CD4-positive, alpha-beta T cell treated with Interleukin-15 for 1 hour (primary cell): ENCODE results near the gene PNKP.

Experiments used
- DNase-seq: peaks from one replicate; pipeline ENCODE4 v3.0.0-alpha.2; 2020

PNKP gene

DNA sequence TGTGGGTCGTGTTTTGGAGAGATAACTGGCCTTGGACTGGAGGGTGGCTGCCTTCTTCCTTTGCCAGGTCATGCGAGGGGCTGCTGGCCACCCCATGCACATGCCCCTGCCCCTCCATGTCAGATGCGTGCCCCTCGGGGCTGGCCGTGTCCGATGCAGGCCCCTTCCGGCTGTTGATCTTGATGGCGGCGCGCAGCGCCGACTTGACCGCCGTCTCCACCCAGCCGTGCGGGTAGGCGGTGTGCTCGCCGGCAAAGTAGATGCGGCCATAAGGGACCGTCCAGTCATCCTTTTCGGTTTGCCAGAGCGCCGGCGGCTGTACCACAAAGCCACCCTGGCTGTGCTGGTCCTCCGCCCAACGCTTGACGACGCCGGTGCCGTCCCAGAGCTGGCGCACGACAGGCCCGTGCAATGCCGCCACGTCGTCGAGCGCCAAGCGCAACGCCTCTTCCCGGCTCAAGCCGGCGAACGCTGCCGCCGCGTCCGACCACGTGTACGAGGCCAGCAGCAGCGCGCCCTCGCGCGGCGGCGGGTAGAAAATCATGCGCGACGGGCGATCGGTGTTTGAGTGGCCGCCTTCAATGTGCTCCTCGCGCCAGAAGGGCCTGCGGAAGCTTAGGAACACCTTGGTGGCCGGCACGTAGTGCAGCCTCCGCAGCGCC is 22.4 kb upstream of the PNKP start:
- peak; percentile 80 for DNase-seq

DNA sequence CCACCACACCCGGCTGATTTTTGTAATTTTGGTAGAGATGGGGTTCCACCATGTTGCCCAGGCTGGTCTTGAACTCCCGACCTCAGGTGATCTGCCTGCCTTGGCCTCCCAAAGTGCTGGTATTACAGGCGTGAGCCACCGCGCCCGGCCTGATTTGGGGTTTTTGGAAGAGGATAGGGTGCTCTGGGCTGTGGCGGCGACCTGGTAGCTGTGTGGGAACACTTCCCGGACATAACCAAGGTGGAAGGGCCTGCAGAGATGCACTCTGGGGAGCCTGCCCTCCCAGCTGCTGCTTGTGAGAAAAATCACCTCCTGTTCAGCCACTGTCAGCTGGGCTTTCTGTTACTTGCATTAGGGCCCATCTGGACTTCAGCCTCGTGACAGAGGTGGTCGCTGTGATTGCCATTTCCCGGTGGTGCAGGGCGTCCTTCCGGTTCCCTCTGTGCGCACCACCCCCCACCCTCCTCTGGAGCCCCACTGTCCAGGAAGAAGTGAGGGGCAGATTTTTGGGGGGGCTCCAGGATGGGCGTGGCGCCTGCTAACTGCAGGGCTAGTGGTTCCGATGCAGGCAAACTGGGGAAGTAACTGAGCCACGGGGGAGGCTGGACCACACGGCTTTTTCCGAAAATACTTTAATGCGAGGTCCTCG is 21.8 kb upstream of the PNKP start:
- no peak for DNase-seq

DNA sequence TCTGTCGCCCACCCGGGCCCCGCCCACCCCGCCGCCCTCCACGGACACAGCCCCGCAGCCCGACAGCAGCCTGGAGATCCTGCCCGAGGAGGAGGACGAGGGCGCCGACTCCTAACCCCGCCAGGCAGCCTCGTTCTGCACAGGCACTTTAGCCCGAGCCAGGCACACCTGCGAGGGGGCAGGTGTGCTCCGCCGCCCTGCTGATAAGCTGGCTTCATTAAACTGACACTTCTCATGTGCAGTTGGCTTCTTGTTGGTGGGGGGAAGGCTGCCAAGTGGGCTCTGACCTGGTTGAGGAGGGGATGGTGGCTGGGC is 21.1 kb upstream of the PNKP start:
- no peak for DNase-seq

DNA sequence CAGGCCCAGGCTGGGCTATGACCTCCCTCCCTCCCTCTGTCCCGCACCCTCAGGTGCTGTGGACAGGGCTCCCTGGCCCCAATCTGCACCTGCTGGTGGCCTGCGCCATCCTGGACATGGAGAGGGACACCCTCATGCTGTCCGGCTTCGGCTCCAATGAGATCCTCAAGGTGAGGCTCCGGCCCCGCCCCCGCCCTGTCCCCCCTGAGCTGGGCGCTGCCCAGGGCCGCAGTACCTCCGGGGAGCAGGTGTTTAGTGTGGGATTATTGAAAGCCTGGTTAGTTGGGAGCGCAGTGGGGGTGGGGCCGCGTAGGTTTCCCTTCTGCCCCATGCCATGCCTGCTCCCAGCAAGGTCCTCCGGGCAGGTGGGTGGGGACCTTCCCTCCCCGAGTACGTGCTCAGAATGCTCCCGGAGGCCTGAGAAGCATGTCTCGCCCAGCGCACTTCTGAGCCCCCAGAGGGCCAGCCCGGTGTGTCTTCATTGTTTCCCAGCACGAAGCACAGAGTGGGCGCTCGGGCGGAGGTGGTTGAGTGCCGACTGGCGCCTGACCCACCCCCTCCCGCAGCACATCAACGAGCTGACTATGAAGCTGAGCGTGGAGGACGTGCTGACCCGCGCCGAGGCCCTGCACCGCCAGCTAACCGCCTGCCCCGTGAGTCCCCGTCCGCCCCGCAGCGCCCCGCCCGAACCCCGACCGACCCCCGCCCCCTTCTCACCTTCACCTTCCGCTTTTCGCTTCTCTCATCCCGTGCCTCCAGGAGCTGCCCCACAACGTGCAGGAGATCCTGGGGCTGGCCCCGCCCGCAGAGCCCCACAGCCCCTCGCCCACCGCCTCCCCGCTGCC is 20.5 kb upstream of the PNKP start:
- no peak for DNase-seq

DNA sequence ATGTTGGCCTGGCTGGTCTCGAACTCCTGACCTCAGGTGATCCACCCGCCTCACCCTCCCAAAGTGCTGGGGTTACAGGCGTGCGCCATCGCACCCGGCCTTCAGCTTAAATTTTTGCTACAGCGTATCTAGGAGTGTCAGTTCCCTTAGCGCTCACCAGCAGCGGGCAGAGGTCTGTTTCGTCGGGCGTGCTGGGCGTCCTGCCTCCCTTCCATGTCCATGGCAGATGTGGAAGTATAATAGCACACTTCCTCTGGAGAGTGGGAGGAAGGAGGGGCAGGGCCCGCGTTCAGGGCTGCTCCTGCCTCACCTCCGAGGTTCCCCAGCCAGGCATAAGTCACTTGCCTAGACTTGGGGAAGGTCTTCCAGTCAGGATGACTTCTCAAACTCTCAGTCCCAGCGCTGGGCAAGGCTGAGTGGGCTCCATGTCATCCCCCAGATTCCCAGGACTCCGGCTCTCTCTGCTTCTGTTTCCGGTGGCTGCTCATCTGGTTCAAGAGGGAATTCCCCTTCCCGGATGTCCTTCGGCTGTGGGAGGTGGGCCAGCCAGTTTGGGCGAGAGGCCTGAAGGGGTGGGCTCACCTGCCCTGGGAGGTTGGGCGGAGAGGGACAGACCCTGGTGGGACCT is 19.8 kb upstream of the PNKP start:
- DNase-seq: no peak

DNA sequence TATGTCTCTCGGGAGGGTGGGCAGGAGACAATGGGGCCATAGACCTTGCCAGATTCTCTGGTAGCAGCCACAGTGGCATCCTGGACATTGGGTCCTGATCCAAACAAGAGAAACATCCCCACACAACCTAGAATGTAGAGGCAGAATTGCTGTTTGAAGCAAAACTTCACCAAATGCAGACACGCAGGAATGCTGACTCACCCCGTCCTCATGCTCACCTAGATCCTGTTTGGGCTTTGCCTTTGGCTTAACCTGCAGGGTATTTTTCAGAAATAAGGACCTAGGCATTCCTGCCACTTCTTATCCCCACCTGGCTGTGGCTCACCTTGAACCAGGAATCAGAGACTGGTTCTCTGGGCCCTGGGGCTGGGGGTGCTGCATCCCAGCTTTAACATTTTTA is 17.4 kb upstream of the PNKP start:
- DNase-seq: no peak

DNA sequence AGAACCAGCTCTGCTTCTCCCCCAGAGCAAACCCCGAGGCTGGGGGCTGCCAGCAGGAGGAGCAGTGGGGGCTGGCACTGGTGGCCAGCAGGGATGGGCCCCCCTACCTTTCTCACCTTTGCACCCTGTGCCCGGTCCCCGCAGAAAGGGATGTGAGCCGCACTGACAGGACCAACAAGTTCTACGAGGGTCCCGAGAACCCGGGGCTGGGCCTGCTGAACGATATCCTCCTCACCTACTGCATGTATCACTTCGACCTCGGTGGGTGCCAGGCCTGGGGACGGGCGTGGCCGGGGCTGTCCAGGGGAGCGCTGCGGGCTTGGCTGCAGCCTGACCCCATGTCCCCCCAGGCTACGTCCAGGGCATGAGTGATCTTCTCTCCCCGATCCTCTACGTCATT is 16.7 kb upstream of the PNKP start:
- no peak for DNase-seq

DNA sequence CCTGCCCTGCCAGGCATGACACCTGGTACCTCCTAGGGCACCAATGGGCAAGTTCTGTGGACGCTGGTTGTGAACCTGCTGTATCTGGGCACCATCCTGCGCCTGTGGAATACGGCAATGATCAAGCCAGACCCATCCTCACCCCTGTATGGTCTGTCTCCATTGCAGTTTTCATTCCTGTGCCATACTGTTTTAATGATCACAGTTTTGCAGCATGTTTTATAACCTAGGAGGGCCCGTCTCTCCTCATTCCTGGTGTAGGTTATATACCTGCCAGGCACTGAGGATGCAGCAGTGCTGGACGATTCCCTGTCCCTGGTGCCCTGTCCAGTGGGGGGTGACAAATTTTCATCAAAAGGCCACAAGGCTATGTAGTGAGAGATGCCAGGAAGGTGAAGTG is 15.7 kb upstream of the PNKP start:
- DNase-seq: no peak

DNA sequence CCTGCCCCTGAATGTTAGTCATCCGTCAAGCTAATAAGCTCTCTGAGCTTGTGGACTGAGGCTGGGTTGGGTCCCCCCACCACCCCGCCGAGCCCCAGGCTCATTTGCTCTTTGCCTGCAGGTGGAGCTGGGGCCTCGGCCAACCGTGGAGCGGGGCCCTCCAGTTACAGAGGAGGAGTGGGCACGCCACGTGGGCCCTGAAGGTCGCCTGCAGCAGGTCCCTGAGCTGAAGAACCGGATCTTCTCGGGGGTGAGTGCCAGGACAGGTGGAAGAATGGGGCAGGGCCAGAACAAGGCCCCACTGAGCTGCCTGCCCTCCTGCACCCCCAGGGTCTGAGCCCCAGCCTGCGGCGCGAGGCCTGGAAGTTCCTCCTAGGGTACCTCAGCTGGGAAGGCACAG is 15.3 kb upstream of the PNKP start:
- no peak for DNase-seq

DNA sequence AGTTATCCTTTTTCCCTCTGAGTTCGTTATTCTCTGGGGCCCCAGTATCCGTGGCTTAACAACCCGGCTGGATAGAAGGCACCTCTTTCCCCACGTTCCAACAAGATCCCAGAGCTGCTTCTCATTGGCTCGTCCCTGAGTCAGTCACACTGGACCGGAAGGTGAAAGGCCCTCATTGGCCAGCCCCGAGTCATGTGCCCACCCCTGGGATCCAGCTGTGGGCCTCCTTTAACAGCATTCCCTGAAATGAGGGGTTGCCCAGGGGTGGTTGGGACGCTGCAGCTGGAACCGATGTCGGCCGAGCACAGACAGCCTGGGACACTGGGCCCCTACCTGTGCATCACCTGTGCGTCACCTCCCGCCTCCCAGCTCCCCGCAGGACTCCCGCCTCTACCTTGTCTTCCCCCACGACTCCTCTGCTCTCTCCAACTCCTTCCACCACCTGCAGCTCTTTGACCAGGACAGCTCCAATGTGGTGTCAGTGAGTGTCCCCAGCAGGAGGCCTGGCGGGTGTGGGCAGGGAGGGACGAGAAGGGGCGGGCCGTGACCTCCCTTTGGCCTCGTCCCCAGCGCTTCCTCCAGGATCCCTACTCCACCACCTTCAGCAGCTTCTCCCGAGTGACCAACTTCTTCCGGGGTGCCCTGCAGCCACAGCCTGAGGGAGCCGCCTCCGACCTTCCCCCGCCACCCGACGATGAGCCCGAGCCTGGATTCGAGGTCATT is 14.5 kb upstream of the PNKP start:
- DNase-seq: no peak

DNA sequence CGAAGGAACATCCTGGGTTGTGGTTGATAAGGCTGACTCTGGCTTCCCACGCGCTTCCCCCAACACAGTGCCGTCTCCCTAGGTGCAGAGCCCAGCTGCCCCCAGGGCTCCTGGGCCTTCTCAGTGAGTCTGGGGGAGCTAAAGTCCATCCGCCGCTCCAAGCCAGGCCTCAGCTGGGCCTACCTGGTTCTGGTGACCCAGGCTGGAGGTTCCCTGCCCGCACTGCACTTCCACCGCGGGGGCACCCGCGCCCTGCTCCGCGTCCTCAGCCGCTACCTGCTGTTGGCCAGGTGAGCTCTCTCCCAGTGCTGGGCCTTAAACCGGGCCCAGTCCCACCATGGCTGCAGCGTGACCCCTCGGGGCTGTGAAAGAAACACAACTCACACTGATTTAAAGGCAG is 13.8 kb upstream of the PNKP start:
- no peak for DNase-seq

DNA sequence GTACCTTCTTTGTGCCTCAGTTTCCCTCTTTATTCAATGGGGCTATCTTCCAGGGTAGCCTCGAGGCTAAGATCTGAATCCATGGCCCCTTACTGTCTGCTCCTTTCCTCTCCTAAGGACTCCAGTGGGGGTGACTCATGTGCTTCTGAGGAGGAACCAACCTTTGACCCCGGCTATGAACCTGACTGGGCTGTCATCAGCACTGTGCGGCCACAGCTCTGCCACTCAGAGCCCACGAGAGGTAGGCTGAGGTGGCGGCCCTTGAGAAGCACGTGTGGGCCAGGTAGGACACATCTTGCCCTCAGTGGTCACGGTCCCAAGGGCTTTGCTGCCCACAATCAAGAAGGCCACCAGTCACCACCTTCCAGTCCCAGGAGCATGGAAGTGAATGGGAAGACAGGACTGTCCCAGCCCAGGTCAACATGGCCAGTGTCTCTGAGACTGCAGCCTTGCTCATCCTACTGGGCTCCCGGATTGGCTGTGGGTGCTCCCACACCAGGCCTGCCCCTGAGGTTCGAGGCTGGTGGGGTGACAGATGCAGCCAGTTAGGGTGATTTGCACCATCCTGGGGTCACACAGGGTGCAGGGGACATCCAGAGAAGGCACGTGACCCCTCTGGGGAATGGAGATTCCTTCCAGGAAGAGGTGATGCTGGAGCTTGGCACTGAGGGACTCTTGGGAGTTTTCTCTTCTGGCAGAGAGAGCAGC is 12.9 kb upstream of the PNKP start:
- DNase-seq: no peak

DNA sequence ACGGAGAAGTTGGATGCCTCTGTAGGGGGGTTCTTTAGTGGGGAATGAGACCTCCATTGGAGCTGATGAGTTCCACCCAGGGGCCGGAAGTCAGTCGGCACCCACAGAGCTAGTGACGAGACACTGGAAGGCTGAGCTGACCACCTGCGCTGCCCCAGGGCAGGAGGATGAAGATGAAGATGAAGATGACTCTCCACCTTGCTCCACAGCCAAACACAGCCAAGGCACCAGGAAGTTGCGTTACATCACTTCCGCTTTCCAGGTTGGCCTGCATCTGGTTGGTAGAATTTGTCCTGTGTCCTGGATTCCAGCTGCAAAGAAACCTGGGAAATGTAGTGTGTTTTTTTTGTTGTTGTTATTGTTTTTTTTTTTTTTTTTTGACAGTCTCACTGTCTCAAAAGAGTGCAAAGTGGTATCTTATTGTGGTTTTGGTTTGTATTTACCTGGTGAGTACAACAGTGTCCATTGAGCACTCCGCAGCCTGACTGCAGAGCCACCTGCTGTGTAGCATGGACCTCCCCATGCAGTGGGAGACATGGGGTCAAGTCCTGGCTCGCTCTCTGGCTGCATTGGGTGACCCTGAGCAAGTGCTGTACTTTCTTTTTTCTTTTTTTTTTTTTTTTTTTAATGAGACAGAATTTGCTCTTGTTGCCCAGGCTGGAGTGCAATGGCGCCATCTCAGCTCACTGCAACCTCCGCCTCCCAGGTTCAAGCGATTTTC is 12.0 kb upstream of the PNKP start:
- DNase-seq: no peak

DNA sequence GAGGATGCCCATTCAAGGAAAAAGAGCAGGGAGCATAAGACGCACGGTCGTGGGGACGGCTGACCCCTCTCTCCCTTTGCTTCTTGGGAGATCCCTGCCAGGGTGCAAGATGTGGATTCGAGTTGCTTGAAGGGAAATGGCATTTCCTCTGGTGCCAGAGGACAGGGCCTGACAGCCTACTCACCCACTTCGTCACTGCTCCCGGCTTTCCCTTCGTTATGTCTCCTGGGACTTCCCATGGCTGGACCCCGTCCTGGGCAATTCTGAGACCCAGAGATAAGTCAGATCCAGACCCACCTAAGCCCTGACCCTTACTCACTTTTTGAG is 11.3 kb upstream of the PNKP start:
- DNase-seq: no peak

DNA sequence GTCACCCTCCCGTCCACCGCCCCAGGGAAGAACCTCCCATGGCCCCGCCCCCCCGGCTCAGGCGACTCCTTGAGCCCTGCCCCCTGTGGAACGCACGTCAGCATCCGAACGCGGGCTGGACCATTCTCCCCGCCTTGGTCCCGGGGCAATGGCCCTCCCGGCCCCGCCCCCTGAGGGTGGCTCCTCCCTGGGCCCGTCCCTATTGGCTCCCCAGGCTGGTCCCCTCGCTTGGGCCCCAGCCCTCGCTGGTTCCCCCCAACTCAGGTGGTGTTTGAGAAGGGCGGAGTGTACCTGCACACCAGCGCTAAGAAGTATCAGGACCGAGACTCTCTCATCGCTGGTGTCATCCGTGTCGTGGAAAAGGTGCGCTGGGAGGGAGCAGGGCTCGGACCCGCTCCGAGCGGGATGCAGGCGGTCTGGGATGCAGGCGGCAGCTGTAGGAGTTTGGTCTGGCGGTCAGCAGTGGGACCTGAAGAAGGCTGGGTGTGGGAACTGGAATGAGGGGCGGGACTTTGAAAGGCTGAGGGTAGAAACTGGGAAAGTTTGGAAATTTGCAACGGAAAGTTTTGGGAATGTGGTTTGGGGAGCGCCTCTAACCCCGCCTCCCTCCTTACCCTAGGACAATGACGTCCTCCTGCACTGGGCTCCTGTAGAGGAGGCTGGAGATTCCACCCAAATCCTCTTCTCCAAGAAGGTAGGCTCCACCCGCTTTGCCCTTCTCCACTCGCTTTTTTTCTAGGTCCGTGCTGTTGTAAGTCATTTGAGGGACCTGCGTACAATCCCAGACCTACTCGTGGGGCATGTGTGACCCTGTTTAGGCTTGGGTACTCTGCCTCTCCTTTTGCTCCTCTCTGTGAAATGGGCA is 10.7 kb upstream of the PNKP start:
- DNase-seq: peak; percentile 98

DNA sequence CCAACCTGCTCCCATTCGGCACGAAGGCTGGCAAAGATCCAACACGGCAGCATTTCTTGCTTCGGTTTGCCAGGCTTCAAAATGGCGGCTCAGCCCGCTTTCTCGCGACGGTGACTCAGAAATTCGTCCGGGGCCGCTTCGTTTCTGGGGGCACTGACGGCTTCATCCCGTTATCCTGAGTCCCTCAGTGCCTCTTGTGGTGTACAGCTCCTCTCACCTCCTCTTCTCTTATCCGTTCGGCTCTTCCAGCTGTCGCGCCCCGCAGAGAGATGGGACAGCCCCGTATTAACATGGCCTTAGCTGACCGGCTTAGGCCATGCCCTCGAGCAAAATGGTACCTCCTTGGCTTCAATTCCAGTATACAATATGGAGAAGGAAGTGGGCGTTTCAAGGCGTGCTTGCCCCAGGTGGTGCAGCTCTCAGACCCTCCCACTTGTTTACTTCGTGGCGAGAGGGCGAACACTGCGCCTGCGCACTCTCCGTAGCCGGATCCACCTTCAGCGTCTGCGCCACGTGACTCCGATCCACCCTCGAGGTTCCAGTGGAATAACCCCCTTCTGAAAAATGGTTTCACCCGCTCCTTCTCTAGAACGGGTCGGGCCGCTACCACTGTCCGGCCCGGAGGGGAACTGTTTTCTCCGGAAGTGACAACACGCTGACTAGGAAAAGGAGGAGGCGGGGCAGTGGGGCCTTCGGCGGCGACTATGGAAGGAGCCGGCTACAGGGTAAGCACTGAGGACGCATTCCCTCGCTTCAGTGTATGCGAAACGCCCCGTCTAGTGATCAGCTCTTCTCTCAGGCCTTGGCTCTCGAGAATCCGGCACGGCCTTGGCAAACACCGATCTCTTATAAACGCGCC is 9.9 kb upstream of the PNKP start, which contains the start of the genes AKT1S1 and TBC1D17:
Gene AKT1S1 (minus strand): TSS at position 336 of the 859 bp plus-strand sequence. CDS start 4,060 bp downstream, outside the sequence.
Gene TBC1D17 (plus strand): TSS at position 683 of the 859 bp plus-strand sequence. CDS start 22 bp downstream, at position 705.
- peak; percentile 100 for DNase-seq

DNA sequence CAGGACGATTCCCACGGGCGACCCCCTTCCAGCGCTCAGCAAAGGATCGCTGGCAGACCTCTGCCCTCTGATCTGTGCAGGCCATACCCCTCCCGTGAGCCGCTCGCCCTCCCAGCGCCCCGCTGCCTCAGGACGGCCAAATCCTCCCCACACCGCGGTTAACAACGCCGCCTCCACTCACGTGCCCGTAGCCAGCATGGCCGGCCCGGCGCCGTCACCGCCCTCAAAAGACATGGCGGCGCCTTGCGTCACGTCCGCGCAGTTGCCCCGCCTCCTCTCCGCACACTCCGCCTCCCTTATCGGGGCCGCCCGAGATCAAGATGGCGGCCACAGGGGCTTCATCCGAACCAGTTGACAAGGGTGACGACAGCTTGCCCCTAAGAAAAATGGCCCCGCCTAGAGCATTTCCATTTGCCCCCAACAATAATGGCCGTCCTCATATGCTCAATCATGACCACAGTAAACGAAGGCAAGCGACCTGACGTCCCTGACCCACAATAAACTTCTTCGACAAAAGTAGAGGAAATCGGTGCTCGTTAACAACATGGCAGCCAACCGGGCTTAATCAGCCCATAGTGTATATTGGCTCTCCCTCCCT is 9.1 kb upstream of the PNKP start:
- DNase-seq: peak; percentile 99

DNA sequence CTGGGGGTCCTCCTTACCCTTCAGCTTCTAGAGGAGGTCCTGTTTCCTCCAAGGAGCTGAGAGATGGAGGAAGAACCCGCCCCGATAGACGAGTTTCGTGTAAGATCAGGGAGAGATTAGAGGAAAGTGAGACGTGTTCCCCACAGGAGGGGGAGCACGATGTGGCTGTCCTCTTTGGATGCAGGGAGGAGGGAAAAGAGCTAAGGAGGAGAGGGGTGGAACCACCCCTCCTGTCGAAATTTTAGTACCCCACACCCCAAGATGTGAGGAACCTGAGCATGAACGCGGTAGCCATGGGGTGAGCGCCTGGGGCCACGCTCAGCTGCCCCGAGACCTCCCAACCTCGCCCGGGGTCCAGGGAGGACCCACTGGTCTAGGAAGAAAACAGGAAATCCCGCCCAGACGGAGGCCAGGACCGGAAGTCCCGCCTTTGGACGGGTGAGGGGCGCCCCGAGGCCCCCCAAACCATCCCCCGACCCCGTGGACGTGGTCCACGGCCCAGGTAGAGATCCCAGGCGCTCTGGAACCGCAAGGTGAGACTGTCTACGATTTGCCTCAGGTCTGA is 8.6 kb upstream of the PNKP start:
- peak; percentile 60 for DNase-seq

DNA sequence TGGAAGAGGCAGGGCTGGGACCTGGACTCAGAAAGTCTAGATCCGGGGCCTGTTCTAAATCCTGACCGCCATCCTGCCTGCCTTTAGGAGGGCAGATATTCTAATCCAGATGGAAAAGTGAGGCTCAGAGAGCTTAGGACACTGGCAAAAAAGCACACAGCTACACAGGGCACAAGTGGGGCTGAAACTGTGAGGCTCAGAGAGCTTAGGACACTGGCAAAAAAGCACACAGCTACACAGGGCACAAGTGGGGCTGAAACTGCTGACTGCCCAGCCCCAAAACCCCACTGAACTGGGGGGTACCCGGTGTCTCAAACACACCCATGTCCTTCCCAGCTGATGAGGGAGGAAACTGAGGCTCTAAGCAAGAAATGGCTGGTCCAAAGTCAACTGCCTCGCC is 7.8 kb upstream of the PNKP start:
- no peak for DNase-seq
